Measurements from ENCODE around the gene ZBTB17.
A peak's percentile ranks its signal among the peaks of the same experiment; 100 is the strongest.
"Not testable (repeated sequence)": the region's sequence is repeated elsewhere in the genome, so short reads cannot be mapped to it uniquely, and the experiment has no call there.

ZBTB17 gene

GRCh38 chr1:15915991-15916390 lies 59.9 kb downstream of the ZBTB17 start:
- Histone ChIP-seq H3K4me2 (ENCODE audit: low read length) (0 out of 2 replicates have a peak overlapping the region, but pooled peaks have one; percentile 9), H3K9ac (ENCODE audit: low read length) (no peak overlapping the region), H2AFZ (ENCODE audit: low read depth, low read length) (no peak overlapping the region), H4K20me1 (ENCODE audit: insufficient read depth, low read length) (no peaks in the 10 kb centered on the region), H3K27me3 (ENCODE audit: low read depth, low read length) (no peaks in the 10 kb centered on the region), H3K4me1 (ENCODE audit: low read length) (peaks cover 14% of the 10 kb centered on the region), H3K4me3 (ENCODE audit: low read length) (no peak overlapping the region), H3K9me3 (ENCODE audit: insufficient read depth, low read length) (no peaks in the 10 kb centered on the region), H3K79me2 (ENCODE audit: low read length) (peaks cover 37% of the 10 kb centered on the region), H3K27ac (ENCODE audit: low read length) (no peak overlapping the region), H3K36me3 (replicated peaks; ENCODE audit: low read depth, low read length) (peaks cover 14% of the 10 kb centered on the region)
- TF ChIP-seq EZH2phosphoT487 (IDR thresholded peaks at IDR 0.05; ENCODE audit: low read depth) (no peak), CTCF (IDR thresholded peaks at IDR 0.05; ENCODE audit: low read depth, low read length) (no peak)

- not testable (repeated sequence) for H3K27me3 ChIP-seq (ENCODE audit: low read depth, low read length); H3K27ac ChIP-seq (ENCODE audit: low read length); H4K20me1 ChIP-seq (ENCODE audit: insufficient read depth, low read length); H3K4me2 ChIP-seq (ENCODE audit: low read length); H3K9me3 ChIP-seq (ENCODE audit: insufficient read depth, low read length); H3K4me1 ChIP-seq (ENCODE audit: low read length); H3K9ac ChIP-seq (ENCODE audit: low read length); H2AFZ ChIP-seq (ENCODE audit: low read depth, low read length); H3K4me3 ChIP-seq (ENCODE audit: low read length)
- Histone ChIP-seq H3K36me3 (replicated peaks; ENCODE audit: low read depth, low read length) (peaks cover 14% of the 10 kb centered on the region), H3K79me2 (ENCODE audit: low read length) (peaks cover 51% of the 10 kb centered on the region)
These were observed 62.3 kb downstream of the ZBTB17 start for GRCh38 chr1:15913607-15914006.

DNA sequence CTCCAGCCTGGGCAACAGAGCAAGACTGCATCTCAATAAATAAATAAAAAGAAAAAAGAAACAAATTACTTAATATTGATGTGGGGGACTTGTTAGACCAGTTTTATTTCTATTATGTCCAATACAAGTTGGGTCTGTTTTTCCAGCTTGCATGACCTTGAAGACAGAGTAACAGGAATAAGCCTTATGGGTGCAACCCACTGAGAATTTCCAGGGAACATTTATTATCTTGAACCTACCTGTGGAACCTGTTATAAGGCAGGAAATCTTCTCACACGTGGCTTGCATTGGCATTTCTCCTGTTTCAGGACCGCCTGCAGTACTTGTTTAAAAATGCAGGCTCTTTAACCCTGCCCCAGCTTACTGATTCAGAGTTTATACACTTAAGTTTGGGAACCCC lies 64.0 kb downstream of the ZBTB17 start:
- H3K9me3 ChIP-seq (ENCODE audit: insufficient read depth, low read length), result no peaks in the 10 kb centered on the region
- H3K27me3 ChIP-seq (ENCODE audit: low read depth, low read length), result no peaks in the 10 kb centered on the region
- peaks cover 14% of the 10 kb centered on the region for H3K36me3 ChIP-seq (replicated peaks; ENCODE audit: low read depth, low read length)
- H3K4me3 ChIP-seq (ENCODE audit: low read length), result no peak overlapping the region
- H2AFZ ChIP-seq (ENCODE audit: low read depth, low read length), result no peak overlapping the region
- no peak overlapping the region for H3K9ac ChIP-seq (ENCODE audit: low read length)
- H3K79me2 ChIP-seq (ENCODE audit: low read length), result peaks cover 63% of the 10 kb centered on the region
- no peak overlapping the region for H3K27ac ChIP-seq (ENCODE audit: low read length)
- no peak for TF ChIP-seq EZH2phosphoT487 (IDR thresholded peaks at IDR 0.05; ENCODE audit: low read depth)
- no peak for TF ChIP-seq CTCF (IDR thresholded peaks at IDR 0.05; ENCODE audit: low read depth, low read length)
- no peak overlapping the region for H3K4me2 ChIP-seq (ENCODE audit: low read length)
- H3K4me1 ChIP-seq (ENCODE audit: low read length), result no peaks in the 10 kb centered on the region
- H4K20me1 ChIP-seq (ENCODE audit: insufficient read depth, low read length), result peaks cover 4% of the 10 kb centered on the region; the same call in 1 of the 2 replicates

- peaks cover 68% of the 10 kb centered on the region for H3K79me2 ChIP-seq (ENCODE audit: low read length)
- no peak overlapping the region for H2AFZ ChIP-seq (ENCODE audit: low read depth, low read length)
- peaks cover 4% of the 10 kb centered on the region; the same call in 1 of the 2 replicates for H4K20me1 ChIP-seq (ENCODE audit: insufficient read depth, low read length)
- no peaks in the 10 kb centered on the region for H3K27me3 ChIP-seq (ENCODE audit: low read depth, low read length)
- H3K9ac ChIP-seq (ENCODE audit: low read length), result no peak overlapping the region
- no peak overlapping the region for H3K4me2 ChIP-seq (ENCODE audit: low read length)
- TF ChIP-seq CTCF (IDR thresholded peaks at IDR 0.05; ENCODE audit: low read depth, low read length) (no peak), EZH2phosphoT487 (IDR thresholded peaks at IDR 0.05; ENCODE audit: low read depth) (no peak)
- no peak overlapping the region for H3K4me3 ChIP-seq (ENCODE audit: low read length)
- peaks cover 14% of the 10 kb centered on the region for H3K36me3 ChIP-seq (replicated peaks; ENCODE audit: low read depth, low read length)
- no peaks in the 10 kb centered on the region for H3K4me1 ChIP-seq (ENCODE audit: low read length)
- no peaks in the 10 kb centered on the region for H3K9me3 ChIP-seq (ENCODE audit: insufficient read depth, low read length)
- no peak overlapping the region for H3K27ac ChIP-seq (ENCODE audit: low read length)
These were observed 64.8 kb downstream of the ZBTB17 start for GRCh38 chr1:15911141-15911540.

DNA sequence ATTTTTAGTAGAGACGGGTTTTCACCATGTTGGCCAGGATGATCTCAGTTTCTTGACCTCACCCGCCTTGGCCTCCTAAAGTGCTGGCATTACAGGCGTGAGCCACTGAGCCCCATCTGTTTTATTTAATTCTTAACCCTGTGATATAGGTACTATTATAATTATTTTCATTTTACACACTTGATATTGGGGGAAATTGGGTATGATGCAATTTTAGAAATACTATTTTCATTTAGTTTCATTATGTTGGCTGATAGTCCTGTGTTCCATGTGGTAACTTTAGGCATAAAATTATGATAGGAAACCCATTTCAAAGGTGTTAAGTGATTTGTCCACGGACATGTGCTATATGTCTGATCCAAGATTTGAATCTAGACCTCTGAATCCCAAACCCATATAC lies 67.3 kb downstream of the ZBTB17 start:
- Histone ChIP-seq H3K36me3 (replicated peaks; ENCODE audit: low read depth, low read length) (peaks cover 14% of the 10 kb centered on the region), H3K4me3 (ENCODE audit: low read length) (no peak overlapping the region), H3K4me2 (ENCODE audit: low read length) (no peak overlapping the region), H3K9ac (ENCODE audit: low read length) (no peak overlapping the region), H2AFZ (ENCODE audit: low read depth, low read length) (no peak overlapping the region), H3K79me2 (ENCODE audit: low read length) (peaks cover 79% of the 10 kb centered on the region), H3K27ac (ENCODE audit: low read length) (no peak overlapping the region), H3K4me1 (ENCODE audit: low read length) (no peaks in the 10 kb centered on the region), H3K27me3 (ENCODE audit: low read depth, low read length) (no peaks in the 10 kb centered on the region), H3K9me3 (ENCODE audit: insufficient read depth, low read length) (no peaks in the 10 kb centered on the region), H4K20me1 (ENCODE audit: insufficient read depth, low read length) (peaks cover 6% of the 10 kb centered on the region)
- no peak for TF ChIP-seq EZH2phosphoT487 (IDR thresholded peaks at IDR 0.05; ENCODE audit: low read depth)
- no peak for TF ChIP-seq CTCF (IDR thresholded peaks at IDR 0.05; ENCODE audit: low read depth, low read length)
